GM12864 (cell line): ENCODE measurements around the gene TRAK1.

Experiments
- DNase-seq: peaks from one replicate; pipeline ENCODE4 v3.0.0-alpha.2; 2011; ENCODE audit warnings: low read depth
- H3K4me3 ChIP-seq: 2 replicates; pipeline ENCODE4 v1.5.1; 2011; ENCODE audit warnings: mild to moderate bottlenecking, low read depth, low read length, control low read depth
- TF ChIP-seq, protein P1 (sequence below): IDR thresholded peaks from 2 replicates; pipeline ENCODE4 v1.5.1; 2011; ENCODE audit warnings: low read depth, mild to moderate bottlenecking, moderate library complexity, low read length, control low read depth, inconsistent platforms; ENCODE audit errors: missing control alignments

TRAK1 gene

GRCh38 chr3:42118762-42119361, 27.7 kb downstream of the TRAK1 start:
- no peak overlapping the region for H3K4me3 ChIP-seq
- no peak for DNase-seq
- TF ChIP-seq, protein P1, sequence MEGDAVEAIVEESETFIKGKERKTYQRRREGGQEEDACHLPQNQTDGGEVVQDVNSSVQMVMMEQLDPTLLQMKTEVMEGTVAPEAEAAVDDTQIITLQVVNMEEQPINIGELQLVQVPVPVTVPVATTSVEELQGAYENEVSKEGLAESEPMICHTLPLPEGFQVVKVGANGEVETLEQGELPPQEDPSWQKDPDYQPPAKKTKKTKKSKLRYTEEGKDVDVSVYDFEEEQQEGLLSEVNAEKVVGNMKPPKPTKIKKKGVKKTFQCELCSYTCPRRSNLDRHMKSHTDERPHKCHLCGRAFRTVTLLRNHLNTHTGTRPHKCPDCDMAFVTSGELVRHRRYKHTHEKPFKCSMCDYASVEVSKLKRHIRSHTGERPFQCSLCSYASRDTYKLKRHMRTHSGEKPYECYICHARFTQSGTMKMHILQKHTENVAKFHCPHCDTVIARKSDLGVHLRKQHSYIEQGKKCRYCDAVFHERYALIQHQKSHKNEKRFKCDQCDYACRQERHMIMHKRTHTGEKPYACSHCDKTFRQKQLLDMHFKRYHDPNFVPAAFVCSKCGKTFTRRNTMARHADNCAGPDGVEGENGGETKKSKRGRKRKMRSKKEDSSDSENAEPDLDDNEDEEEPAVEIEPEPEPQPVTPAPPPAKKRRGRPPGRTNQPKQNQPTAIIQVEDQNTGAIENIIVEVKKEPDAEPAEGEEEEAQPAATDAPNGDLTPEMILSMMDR: peak; percentile 69

GRCh38 chr3:42119561-42120355, 28.6 kb downstream of the TRAK1 start:
- no peak overlapping the region for H3K4me3 ChIP-seq
- TF ChIP-seq, protein P1: no peak
- DNase-seq: no peak

- DNase-seq: no peak
- TF ChIP-seq, protein P1: no peak
- H3K4me3 ChIP-seq: no peak overlapping the region
Observed at GRCh38 chr3:42120866-42121265, 29.7 kb downstream of the TRAK1 start.

GRCh38 chr3:42122261-42123011, 31.3 kb downstream of the TRAK1 start:
- TF ChIP-seq, protein P1: no peak
- H3K4me3 ChIP-seq: no peak overlapping the region
- DNase-seq: no peak

GRCh38 chr3:42123012-42123581, 31.9 kb downstream of the TRAK1 start:
- peak overlapping the region; percentile 18 for H3K4me3 ChIP-seq
- no peak for DNase-seq
- TF ChIP-seq, protein P1: no peak

GRCh38 chr3:42123824-42124658, 32.9 kb downstream of the TRAK1 start:
- TF ChIP-seq, protein P1: no peak
- no peak for DNase-seq
- H3K4me3 ChIP-seq: no peak overlapping the region; the same call in 1 of the 2 replicates
